Activated gamma-delta T cell treated with Interleukin-2 at 50 U/mL for 16 hours (primary cell): Measurements from ENCODE around the gene CCDC74A.
"Not testable (repeated sequence)": the region's sequence is repeated elsewhere in the genome, so short reads cannot be mapped to it uniquely, and the experiment has no call there.

Experiments
- DNase-seq: peaks from one replicate; pipeline ENCODE4 v3.0.0-alpha.2; 2020

The CCDC74A gene

DNA sequence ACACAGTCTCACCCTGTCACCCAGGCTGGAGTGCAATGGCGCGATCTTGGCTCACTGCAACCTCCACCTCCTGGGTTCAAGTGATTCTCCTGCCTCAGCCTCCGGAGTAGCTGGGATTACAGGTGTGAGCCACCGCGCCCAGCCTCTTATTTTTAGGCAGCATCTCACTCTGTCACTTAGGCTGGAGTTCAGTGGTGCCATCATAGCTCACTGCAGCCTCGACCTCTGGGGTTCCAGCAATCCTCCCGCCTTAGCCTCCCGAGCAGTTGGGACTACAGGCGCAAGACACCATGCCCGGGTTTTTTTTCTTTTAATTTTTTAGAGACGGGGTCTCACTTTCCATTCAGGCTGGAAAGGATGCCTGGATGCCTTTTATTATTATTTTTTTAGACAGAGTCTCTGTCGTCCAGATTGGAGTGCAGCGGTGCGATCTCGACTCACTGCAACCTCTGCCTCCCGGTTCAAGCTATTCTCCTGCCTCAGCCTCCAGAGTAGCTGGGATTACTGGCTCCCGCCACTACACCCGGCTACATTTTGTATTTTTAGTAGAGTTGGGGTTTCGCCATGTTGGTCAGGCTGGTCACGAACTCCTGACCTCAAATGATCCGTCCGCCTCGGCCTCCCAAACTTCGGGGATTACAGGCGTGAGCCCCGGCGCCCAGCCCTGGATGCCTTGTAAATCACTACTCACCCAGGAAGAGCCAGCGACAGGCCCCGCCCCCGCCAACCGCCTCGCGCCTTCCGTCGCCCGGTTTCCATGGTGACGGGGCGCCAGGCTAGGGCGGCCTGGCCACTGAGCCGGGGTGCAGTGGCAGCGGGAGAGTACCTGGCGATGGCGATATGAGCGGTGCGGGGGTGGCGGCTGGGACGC lies at the start of gene CCDC74A:
CCDC74A (plus strand) TSS at position 758 of the 871 bp plus-strand sequence; CDS start at position 841, 83 bp downstream.
- peak; percentile 76 for DNase-seq

DNA sequence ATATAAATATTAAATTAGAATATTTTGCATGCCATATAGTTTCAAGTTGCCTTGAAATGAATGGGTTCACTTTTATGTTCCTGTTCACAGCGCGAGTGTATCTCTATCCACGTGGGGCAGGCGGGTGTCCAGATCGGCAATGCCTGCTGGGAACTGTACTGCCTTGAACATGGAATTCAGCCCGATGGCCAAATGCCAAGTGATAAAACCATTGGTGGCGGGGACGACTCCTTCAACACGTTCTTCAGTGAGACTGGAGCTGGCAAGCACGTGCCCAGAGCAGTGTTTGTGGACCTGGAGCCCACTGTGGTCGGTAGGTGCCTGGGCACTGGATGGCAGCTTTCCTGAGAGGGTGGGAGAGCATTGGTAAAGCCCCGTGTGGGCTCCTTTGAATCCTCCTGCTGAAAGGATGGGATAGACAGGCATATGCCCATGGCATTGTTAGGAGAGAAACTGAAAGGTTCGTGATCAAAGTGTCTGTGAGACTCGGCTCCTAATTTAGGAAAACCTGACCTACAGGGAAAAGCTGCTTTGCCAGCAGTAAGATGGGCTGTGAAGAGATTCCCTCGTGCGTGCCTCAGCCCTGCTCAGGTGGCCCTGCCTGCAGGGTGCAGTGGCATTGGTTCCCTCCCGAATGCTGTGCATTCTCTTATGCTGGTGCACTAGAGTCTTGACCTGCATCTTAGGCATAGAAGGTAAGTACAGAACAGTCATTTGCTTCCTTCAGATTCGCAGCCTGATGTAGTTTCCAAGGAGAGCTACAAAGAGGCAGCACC lies 49.4 kb upstream of the CCDC74A start:
- DNase-seq, result not testable (repeated sequence)

DNA sequence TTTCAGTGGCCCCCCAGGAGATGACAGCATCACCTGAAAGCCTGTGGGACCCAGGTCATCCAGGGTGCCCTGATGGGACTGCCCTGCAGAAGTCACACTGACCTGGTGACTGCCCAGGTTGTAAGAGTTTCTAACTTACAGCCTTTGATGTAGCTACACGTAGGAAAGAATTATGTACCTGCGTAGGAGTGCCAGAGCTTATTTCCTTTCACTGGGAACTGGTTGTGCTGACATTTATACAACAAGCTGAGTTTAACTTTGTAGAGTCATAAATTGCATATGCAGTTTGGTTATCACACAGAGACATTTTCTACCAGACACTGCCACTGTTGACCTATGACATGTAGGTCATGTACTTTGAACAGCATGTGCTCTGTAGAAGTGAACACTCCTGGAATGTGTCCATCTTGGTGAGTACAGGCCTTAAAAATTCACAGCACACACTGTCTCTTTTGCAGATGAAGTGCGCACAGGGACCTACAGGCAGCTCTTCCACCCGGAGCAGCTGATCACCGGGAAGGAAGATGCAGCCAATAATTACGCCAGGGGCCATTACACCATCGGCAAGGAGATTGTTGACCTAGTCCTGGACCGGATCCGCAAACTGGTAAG lies 48.7 kb upstream of the CCDC74A start:
- not testable (repeated sequence) for DNase-seq

DNA sequence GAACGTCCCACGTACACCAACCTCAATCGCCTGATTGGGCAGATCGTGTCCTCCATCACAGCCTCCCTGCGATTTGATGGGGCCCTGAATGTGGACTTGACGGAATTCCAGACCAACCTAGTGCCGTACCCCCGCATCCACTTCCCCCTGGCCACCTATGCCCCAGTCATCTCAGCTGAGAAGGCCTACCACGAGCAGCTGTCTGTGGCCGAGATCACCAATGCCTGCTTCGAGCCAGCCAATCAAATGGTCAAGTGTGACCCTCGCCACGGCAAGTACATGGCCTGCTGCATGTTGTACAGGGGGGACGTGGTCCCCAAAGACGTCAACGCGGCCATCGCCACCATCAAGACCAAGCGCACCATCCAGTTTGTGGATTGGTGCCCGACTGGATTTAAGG lies 47.3 kb upstream of the CCDC74A start:
- not testable (repeated sequence) for DNase-seq

DNA sequence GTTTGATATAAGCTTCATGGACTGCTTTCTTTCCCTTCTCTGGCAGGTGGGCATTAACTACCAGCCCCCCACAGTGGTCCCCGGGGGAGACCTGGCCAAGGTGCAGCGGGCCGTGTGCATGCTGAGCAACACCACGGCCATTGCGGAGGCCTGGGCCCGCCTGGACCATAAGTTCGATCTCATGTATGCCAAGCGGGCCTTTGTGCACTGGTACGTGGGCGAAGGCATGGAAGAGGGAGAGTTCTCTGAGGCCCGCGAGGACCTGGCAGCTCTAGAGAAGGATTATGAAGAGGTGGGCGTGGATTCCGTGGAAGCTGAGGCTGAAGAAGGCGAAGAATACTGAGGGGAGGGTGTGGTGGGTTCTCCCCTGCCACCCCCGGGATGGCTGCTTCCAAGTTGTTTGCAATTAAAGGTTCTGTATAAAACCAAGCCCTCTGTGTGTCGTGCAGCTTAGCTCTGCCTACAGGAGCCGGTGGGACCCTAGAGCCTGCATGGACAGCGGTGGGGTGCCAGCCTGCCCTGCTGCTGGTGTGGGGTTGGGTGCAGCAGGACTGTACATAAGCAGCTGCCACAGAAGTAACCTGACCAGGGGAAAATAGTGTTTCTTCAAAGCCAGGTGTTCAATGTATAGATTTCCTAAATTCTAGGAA lies 45.1 kb upstream of the CCDC74A start:
- DNase-seq, result not testable (repeated sequence)

DNA sequence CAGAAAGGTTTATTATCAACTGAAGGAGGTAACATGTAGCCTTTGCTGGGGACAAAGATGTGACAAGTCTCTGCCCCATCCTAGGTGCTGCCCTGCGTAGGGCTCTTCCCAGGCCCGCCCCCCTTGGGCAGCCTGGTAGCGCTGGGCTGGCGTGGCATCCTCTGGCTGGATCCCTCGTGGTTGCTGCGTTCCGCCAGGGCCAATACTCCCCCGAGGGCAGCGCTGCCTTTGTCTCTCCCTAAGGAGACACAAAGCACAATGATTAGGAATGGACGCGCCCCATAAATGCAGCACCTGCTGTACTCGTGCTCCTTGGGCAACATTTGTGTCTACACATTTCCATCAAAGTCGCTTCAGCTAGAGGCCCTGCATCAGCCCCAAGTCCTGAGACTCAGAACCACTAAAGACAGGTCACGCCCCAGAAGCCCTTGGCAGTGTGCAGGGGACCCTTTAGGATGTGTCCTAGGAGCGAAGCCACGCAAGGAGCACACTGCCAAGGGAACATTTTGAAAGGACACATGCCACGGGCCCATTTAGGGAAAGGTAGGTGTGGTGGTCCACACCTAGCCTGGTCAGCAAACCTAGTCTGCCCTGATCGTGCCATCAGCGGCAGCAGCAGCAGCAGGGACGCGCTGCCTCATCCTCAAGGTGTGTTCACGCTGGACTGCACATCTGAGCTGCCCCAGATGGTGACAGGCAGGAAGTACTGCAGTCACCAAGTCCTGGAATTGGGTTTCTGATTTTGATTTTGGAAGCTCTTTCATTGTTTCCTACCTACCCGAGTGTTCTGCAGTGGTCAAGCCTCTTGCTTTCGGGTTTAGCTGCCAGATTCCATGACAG lies 43.5 kb upstream of the CCDC74A start:
- not testable (repeated sequence) for DNase-seq

DNA sequence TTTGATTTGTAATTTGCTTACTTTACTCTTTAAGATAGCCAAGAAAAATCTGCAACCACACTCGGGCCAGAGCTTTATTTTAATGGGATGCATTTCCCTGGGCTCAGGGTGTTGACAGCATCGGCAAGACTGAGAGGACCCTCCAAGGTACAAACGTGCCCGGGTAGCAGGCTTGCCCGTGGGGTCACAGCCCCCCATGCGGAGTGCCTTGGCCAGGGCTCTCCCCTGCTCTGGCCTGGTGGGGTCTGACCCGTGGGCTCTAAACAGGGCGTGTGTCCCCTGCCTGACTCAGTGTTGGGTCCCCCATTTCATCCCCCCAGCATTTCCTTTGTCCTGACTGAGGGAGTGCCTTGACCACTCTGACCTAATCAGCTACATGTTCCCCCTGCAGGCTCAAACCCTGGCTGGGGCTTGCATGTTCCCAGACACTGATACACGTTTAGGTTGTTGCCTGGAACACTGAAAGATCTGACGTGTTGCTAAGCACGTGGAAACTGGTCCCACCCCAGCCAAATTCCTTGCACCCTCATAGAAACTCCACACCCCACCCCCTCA lies 42.7 kb upstream of the CCDC74A start:
- not testable (repeated sequence) for DNase-seq

DNA sequence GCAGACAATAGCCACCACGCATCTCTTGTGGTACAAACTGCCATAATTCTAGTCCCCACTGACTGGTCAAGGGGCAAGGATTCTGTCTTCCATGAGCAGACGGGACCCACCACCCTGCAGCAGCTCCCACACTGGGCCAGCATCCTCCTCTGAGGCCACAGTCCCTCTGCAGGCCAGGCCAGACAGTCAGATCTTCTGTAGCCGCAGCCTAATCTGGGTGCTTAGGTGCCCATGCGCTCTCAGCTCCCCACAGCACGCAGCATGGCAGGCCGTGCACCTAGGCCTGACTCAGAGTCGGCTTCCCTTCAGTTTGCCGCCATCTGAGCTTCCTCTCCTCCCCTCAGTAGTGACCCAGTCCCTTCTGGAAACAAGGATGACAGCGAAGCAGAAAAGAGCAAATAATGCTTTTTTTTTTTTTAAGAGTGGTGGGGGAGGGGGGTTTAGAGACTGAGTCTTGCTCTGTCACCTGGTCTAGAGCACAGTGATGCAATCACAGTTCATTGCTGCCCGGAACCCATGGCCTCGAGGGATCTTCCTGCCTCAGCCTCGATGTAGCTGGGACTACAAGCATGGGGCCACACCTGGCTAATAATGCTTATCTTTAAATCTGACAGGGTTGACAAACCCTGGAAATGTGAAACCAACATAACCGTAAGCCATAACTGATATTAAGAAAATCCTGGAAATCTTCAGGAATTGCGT lies 41.3 kb upstream of the CCDC74A start:
- not testable (repeated sequence) for DNase-seq

DNA sequence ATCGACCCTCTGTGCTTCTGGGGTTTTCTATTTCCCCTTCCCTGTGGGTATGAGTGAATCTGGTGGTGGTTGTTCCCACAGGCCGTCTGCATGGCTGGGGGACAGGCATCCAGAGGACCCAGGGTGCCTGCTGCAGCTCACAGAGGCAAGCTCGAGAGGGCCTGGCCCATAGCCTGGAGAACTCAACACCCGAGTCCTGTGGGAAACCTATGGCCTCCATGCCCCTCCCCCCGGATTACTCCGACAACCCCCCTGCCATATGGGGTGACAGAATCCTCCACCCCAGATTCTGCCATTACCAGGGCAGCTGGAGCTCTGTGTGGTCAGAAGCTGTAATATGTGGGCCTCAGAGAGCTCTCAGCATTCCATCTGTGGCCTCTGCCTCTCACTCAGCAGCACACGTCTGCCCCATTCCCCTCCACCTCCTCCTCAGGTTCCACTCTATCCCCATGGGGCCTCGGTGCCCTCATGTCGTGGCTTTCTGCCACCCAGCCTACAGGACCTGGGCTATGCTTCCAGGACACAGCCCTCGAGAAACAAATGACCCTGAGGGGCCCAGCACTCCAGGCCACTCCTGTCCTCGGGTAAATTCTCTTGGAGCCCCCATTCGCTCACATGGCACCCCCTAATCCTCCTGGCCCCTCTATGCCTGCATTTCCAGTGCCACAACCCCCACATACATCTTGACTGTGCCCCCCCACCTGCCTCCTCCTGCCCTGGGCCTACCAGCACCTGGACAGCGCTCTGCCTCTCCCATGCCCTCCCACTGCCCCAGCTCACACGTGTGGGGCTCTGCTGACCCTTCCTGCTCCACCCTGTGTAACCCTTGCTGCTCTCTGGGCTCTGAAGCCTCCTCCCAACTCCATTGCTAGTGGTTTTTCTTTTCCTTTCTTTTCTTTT lies 39.1 kb upstream of the CCDC74A start:
- no peak for DNase-seq

DNA sequence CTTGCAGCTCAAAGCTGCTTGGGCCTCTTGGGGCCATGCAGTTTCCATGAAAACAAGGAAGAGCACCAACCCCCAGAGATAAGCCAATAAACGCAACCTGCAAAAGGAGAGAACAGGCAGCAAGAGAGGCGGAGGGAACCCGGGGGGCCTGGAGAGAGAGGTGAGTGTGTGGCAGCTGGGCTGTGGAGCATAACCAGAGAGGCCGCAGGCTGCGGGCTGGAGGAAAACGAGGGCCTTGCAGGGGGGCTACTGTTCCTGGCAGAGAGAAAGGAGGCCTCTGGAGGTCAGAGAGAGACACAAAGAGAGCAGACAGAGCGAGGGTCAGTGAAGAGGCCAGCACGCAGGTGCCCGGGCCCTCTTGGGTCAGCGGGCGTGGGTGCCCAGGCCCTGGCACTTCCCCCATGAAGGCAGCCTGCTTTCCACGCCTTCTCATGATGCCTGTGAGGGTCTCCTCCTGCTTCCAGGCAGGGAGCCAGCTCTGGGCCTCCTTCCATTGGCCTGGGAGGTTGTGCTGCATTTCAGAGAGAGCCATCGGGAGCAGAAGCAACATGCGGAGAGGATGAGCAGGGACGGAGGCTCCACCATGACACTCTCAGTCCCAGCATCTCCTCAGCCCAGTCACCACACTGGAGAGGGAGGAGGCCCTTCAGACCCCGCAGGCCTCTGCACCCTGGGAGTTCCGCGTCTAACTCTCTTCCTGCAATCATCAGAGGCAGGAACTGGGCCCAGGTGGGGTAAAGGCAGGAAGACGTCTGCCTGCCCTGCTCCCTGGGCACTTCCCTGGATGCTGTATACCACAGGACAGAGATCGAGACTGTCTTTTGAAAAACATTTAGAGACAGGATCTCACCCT lies 36.8 kb upstream of the CCDC74A start:
- DNase-seq, result not testable (repeated sequence)

DNA sequence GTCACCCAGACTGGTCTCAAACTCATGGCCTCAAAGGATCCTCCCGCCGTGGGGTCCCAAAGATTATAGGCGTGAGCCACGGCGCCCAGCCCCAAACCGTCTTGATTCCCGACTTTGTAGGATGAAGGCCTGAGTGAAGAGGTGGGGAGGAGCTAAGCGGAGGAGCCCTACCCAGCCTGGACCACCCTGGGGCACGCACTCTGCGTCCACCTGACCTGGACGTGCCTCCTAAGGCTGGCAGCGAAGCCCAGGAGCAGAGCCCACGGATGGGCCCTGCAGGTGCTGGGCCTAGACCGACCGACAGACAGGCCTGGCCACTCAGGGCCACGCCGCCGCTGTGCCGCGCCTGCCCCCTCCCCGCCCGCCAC lies 36.2 kb upstream of the CCDC74A start:
- not testable (repeated sequence) for DNase-seq

DNA sequence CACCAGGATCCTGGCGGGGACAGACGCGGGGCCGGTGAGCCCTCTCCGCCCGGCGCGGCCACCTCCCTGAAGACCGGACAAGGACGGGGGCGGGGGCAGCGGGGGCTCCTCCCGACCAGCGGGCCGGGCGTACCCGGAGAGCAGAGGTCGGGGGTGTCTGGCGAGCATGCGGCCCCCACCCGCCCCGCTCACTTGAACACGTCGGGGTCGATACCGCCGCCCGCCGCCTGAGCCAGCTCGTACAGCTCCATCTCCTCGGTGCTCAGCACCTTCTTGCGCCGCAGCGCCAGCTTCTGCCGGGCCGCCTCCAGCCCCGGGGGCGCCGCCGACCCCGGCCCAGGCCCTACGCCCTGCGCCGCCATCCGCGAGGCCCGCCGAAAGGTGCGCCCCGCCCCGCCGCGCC lies 35.7 kb upstream of the CCDC74A start, which contains the start of gene MZT2A:
MZT2A (minus strand) TSS at position 383 of the 403 bp plus-strand sequence; CDS start at position 362, 21 bp downstream.
- DNase-seq, result not testable (repeated sequence)

DNA sequence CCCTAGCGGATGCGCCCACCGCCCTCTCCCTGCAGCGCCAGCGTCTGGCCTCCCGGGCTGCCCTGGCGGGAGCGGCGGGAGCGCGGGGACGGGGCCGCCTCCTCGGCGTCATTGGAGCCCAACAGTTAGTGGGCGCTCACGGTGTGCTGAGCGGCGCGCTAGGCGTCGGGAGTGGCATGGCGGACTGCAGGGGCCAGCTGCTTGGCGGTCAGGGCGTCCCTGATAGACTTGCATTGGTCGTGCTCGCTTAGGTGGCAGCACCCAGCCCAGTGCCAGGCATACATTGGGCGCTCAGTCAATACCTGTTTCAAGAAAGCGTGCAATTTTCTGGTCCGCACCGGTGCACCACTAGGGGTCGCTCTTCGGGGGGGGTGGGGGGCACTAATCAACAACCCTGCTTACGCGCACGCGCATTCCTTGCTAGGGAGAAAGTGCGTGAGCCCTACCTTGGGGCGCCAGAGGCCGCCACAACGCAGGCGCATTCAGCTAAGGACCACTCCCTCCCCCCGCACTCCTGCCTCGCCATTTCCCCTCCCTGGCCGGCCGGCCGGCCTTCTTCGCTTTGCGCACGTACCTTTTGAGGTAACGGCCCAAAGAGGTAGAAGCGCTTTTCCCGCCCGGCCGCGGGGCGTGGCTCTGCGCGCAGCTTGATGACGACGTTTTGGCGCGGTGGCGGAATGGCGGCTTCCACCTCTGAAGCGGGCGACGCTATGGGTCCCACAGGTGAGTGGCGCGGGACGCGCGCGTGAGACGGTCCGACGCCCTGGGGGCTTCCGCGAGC lies 35.1 kb upstream of the CCDC74A start:
- peak; percentile 88 for DNase-seq

DNA sequence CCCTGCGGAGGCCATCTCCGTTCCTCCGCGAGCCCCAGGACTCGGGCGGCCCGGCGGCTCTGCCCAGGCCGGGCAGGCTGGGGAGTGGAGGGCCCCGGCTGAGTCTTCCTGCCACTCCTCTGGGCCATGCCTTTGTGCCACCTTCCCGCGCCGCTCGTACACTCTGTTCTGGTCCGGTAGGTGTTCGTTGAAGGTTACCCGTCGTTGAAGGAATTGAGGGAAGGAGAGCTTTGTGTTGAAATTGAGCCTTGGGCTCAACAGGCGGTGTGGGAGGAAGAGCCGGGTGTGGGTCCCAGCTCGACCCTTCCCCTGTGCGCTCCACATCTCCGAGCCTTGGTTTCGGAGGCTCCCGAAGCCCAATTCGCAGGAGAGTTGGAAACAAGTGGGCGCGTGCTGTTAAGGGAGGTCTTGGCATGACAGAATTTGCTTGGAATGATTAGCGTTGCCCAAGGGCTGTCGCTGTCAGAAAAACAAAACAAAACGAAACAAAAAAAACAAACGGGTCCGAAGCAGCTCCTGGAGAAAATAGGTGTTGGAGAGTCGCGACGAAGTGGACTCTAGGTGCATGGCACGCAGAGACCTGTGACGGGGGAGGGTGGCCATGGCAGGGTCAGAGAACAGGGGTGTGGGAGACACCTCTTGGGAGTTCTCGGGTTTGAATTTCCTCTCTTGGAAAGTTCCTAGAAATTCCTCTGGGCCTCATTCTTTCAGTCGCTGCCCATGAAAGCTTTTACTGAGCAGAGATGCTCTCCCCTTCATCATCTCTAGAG lies 34.3 kb upstream of the CCDC74A start:
- DNase-seq, result no peak

DNA sequence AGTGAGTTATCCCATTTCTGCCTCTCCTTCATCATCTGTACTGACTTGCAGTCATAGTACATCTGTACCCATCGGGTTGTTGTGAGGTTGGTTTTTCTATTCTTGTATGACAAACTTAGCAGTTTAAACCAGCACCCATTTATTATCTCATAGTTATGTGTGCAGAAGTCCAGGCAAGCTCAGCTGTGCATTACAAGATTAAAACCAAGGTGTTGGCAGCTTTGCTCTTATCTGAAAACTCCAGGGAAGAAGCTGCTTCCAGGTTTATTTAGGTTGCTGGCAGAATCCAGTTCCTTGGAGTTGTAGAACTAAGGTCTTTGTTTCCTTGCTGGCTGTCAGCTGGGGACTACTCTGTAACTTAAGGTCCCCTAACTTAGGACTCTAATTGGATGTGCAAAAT lies 32.2 kb upstream of the CCDC74A start:
- DNase-seq, result not testable (repeated sequence)

DNA sequence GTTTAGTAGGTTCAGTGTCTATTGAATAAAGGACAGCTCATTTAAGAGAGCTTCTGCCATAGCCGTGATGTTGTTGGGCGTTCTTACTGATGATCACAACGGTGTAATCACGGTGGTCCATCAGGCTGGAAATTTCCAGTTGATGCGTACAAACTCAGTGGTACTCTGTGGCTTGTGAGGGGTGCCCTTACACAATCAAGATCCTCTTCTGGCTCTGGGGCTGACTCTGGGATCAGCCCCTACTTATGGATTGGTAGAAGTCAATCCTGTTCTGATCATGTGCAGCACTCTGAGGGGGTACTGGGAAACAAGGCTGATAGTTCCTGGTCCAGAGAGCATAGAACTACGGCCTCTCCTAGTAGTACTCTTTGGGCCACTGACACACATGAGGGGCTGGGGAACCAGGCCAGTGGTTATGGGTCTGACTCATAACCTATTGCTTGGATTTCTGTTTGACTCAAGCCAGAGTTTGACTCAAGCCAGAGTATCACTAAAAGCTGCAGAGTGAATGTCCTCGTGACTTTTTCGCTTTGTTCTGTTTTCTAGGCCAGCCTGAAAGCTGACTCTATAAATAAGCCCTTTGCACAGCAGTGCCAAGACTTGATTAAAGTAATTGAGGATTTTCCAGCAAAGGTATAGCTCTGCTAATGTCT lies 29.2 kb upstream of the CCDC74A start:
- not testable (repeated sequence) for DNase-seq
